Measurements from ENCODE around the gene RERE.

Gene RERE

GRCh38 chr1:8684590-8684989, 132.8 kb downstream of the RERE start:
- no peak for DNase-seq

- DNase-seq: no peak
Observed at GRCh38 chr1:8682573-8682972, 134.9 kb downstream of the RERE start.

- DNase-seq: no peak
Observed at GRCh38 chr1:8681911-8682310, 135.5 kb downstream of the RERE start.

- no peak for DNase-seq
Observed at GRCh38 chr1:8680664-8681650, 136.5 kb downstream of the RERE start.

- no peak for DNase-seq
Observed at GRCh38 chr1:8679929-8680663, 137.3 kb downstream of the RERE start.

- DNase-seq: no peak
Observed at GRCh38 chr1:8679395-8679800, 138.0 kb downstream of the RERE start.

- no peak for DNase-seq
Observed at GRCh38 chr1:8678673-8679394, 138.6 kb downstream of the RERE start.

- no peak for DNase-seq
Observed at GRCh38 chr1:8677782-8678181, 139.7 kb downstream of the RERE start.

DNA sequence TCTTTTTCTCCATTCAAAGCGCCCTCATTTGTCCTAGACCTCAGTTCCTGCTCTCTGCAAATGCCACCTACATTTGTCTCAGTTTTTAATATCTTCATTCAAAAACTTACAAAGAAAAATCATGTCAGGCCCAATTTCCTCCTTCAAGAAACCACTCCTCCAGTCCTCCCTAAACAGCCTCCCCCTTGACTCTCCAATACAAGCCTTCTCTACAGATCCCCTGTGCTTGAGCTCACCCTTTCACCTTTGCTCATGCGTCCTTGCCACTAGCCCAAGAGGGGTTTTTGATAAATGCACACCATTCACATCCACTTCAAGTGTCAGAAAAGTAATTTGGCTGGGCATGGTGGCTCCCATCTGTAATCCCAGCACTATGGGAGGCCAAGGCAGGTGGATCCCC, 140.6 kb downstream of the RERE start:
- no peak for DNase-seq

- no peak for DNase-seq
Observed at GRCh38 chr1:8676072-8676471, 141.4 kb downstream of the RERE start.

GRCh38 chr1:8674912-8675311, 142.5 kb downstream of the RERE start:
- DNase-seq: no peak

DNA sequence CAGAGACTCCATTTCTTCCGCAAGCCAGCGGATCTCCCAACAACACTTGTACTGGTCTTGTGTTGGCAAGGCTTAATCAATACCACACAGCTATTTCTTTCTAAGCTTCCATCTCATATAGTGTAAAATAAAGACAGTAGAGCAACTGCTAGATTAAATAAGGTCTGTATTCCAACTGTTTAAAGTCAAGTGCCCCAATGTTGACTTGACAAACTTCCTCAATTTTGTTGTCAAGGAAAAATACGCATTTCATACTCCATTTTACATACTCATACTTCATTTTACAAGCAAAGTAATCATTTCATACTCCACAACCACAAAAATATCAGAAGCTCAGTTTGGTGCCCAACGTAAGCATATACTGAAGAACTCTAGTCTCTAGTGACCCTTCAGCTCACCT, 143.0 kb downstream of the RERE start:
- DNase-seq: no peak

- no peak for DNase-seq
Observed at GRCh38 chr1:8671306-8671917, 146.0 kb downstream of the RERE start.

DNA sequence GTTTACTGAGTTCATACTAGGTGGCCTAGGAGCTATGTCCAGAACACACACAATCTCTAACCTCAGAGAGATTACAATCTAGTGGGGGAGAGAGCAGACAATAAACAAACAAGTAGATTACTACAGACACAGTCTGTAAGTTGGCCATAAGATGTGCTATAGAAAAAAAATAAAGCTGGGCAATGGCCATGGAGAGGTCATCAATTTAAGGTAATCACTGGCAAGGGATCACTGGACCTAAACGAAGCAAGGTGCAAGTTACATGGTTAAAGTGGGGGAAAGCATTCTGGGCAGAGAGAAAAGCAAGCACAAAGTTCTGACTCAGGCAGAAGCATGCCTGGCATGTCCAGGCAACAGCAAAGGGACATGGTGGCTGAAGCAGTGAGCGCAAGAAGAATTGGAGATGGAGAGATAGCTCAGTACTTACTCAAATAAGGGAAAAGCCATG, 147.0 kb downstream of the RERE start:
- DNase-seq: no peak

DNA sequence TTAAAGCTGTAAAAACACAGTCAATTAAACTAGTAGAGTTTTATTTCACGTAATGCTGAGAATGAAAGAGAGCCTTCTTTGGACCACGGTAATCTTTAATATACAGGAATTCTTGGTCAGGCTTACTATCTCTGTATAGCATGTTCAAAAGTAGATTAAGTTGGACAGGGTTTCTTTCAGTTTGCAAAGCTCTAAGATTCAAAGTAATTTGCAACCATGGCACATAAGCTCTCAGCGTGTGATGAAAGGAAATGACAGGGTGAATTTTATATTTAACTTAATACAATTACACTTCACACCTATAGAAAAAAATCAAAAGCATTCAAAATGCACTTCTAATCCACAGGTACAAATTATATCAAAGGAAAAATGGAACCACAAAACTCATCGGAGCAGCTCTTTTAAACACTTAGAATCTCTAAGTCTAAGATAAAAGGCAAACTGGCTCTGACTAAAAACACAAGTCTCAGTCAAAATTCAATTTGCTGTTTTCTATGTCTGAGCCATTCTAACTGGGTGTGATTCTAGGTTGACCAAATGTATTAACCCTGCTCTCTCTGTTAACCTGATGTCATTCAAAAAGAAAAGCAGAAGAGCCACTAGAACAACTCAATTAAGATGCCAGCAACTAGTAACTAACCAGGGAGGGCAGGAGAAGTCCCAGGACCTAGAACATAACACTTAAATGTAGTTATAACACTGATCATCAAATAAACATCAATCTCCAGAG, 147.7 kb downstream of the RERE start:
- no peak for DNase-seq

DNA sequence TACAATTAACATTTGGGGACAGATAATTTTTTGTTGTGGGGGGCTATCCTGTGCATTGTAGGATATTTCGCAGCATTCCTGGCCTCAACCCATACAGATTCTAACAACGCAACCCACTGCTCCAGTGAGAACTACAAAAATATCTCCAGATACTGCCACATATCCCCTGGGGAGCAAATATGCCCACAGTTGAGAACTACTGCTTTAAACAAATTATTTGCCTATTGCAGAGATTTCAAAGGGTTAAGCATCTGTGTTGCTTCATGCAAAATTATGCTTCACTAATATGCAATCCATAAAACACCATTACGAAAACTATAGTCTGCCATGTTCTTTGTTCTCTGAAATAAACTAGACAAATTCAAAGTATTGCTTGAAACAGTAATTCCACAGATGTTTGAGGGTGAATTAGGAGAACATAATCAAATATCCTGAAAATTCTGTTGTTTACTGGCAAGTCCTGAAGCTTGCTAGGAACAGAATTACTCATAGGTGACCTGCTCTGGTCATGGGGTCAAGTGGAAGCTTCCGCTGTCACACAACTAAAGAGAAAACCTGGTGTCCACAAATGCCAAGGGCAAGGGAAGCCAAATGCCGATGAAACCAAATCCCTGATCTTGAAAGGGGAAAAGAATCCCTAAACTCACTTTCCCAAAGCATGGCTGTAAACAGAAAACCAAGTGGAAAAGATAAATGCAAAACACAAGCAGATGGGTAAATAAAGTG, 149.4 kb downstream of the RERE start:
- no peak for DNase-seq

GRCh38 chr1:8666389-8667167, 150.9 kb downstream of the RERE start:
- no peak for DNase-seq

DNA sequence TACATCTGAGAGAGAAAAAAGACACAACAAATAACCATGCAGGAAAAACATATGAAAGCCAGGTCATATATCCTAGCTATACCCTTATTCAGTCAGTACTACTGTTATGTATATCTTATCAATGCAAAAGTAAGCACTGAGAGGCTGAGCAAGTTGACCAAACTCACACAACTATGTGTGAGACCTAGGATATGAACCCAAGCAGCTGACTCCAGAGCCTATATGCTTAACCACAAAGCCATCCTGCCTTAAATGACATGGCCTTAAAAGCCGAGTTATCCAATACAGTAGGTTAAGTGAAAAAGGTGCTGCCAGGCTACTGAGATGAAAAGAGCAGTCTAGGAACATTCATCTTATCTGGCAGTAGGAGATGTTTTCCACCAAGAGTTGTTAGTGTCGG, 151.6 kb downstream of the RERE start:
- no peak for DNase-seq

DNA sequence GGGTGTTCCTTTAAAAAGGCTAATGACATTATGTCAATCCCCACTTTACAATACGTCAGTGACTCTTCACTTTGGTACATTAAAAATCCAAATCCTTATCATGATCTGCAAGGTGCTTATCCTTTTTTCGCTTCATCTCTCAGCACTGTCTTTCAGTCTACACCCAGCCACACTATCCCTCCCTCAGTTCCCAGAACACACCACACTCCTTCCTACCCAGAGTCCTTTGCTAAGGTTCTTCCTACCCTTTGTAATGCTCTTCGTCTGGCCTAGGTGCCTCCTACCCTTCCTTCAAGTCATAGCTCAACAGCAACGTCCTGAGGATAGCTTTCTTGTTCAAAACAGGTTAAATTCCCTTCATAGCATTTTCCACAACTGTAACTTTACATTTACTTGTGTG, 152.6 kb downstream of the RERE start:
- no peak for DNase-seq

DNA sequence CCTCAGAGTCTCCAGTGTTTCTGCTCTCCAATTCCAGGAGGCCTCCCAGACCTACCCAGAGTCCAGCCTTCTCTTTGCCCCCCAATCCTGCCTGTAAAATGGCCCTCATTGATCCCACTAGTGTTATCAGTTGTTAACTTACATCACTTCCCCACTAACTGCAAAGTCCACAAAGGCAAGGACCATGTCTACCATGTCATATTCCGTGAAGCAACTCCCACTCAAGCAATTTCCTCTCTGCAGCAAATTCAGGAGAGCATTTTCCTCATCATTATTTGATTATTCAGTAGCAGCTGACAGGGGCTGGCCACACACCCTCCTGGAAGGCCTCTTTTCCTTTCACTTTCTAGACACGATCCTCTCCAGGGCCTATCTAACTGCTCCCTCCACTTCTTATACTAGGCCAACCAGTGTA, 153.5 kb downstream of the RERE start:
- DNase-seq: no peak
